ENCODE data around the gene DLG2. TPM values are rescaled to one million over a fixed set of nuclear protein-coding genes. Genes with fewer than 3 reads are reported as not detected.

DLG2 gene
- total and polyA plus RNA-seq, 3 experiments from 2014 or later = 0.81 to 1.5 (median 1.3) TPM

- no peak overlapping the region for H3K4me3 Mint-ChIP-seq
- H3K4me3 ChIP-seq (ENCODE audit: low read length) = no peak overlapping the region
- H3K27me3 ChIP-seq (ENCODE audit: insufficient read depth, low read length, poor library complexity, severe bottlenecking) = no peaks in the 10 kb centered on the region
- no peaks in the 10 kb centered on the region for H3K36me3 Mint-ChIP-seq
- no peak overlapping the region for H3K27ac ChIP-seq (ENCODE audit: low read depth, low read length)
- ChIA-PET CTCF (no interaction called here), POLR2A (no interaction called here)
- no peaks in the 10 kb centered on the region for H3K4me1 Mint-ChIP-seq
- no peaks in the 10 kb centered on the region for H3K9me3 ChIP-seq (ENCODE audit: low read length)
- H3K27ac Mint-ChIP-seq = no peak overlapping the region
- no peaks in the 10 kb centered on the region for H3K4me1 ChIP-seq (ENCODE audit: insufficient read depth, low read length)
- H3K36me3 ChIP-seq (ENCODE audit: insufficient read depth, low read length) = no peaks in the 10 kb centered on the region
- no peak for DNase-seq
- H3K9me3 Mint-ChIP-seq = peaks cover 0 to 2% (median 0%) of the 10 kb centered on the region in 5 donors
- H3K27me3 Mint-ChIP-seq = no peaks in the 10 kb centered on the region
Observed at GRCh38 chr11:83709434-83709833, 1917.7 kb downstream of the DLG2 start.

DNA sequence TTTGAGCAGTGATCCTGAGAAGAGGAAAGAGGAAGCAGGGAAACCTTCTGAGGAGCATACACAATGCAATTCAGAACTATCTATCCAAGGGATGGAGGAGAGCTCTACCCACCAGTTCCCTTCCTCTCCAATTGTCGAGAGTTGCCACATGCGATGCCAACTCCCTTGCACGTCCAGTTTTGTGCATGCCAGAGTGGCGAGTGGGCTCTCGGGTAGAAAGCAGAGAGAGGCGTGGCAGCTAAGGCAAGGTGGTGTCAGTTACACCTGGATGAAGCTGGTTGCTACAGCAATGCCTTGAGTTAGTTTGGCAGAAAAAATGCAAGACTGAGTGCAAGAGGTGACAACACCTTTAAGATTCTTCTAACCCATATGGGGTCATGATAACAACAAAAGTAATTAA, 1920.6 kb downstream of the DLG2 start:
- ChIA-PET CTCF (no interaction called here), POLR2A (no interaction called here)
- Mint-ChIP-seq H3K9me3 (peaks cover 0 to 2% (median 0%) of the 10 kb centered on the region in 5 donors), H3K27ac (no peak overlapping the region), H3K4me1 (no peaks in the 10 kb centered on the region), H3K4me3 (no peak overlapping the region), H3K27me3 (no peaks in the 10 kb centered on the region), H3K36me3 (no peaks in the 10 kb centered on the region)
- Histone ChIP-seq H3K9me3 (ENCODE audit: low read length) (no peaks in the 10 kb centered on the region), H3K36me3 (ENCODE audit: insufficient read depth, low read length) (no peaks in the 10 kb centered on the region), H3K4me1 (ENCODE audit: insufficient read depth, low read length) (no peaks in the 10 kb centered on the region), H3K27me3 (ENCODE audit: insufficient read depth, low read length, poor library complexity, severe bottlenecking) (no peaks in the 10 kb centered on the region), H3K4me3 (ENCODE audit: low read length) (no peak overlapping the region), H3K27ac (ENCODE audit: low read depth, low read length) (no peak overlapping the region)
- no peak for DNase-seq

GRCh38 chr11:83702796-83703195, 1924.3 kb downstream of the DLG2 start:
- Histone ChIP-seq H3K36me3 (ENCODE audit: insufficient read depth, low read length) (no peaks in the 10 kb centered on the region), H3K4me1 (ENCODE audit: insufficient read depth, low read length) (no peaks in the 10 kb centered on the region), H3K4me3 (ENCODE audit: low read length) (no peak overlapping the region), H3K9me3 (ENCODE audit: low read length) (no peaks in the 10 kb centered on the region), H3K27ac (ENCODE audit: low read depth, low read length) (no peak overlapping the region), H3K27me3 (ENCODE audit: insufficient read depth, low read length, poor library complexity, severe bottlenecking) (no peaks in the 10 kb centered on the region)
- Mint-ChIP-seq H3K9me3 (peaks cover 0 to 7% (median 0%) of the 10 kb centered on the region in 5 donors), H3K4me1 (no peaks in the 10 kb centered on the region), H3K27ac (no peak overlapping the region), H3K27me3 (no peaks in the 10 kb centered on the region), H3K36me3 (no peaks in the 10 kb centered on the region), H3K4me3 (no peak overlapping the region)
- ChIA-PET POLR2A (no interaction called here), CTCF (no interaction called here)
- DNase-seq = no peak

- Histone ChIP-seq H3K36me3 (ENCODE audit: insufficient read depth, low read length) (no peaks in the 10 kb centered on the region), H3K27ac (ENCODE audit: low read depth, low read length) (no peak overlapping the region), H3K27me3 (ENCODE audit: insufficient read depth, low read length, poor library complexity, severe bottlenecking) (no peaks in the 10 kb centered on the region), H3K4me1 (ENCODE audit: insufficient read depth, low read length) (no peaks in the 10 kb centered on the region), H3K4me3 (ENCODE audit: low read length) (no peak overlapping the region), H3K9me3 (ENCODE audit: low read length) (no peaks in the 10 kb centered on the region)
- Mint-ChIP-seq H3K27me3 (no peaks in the 10 kb centered on the region), H3K4me1 (no peaks in the 10 kb centered on the region), H3K27ac (no peak overlapping the region), H3K36me3 (no peaks in the 10 kb centered on the region), H3K9me3 (peaks cover 0 to 5% (median 0%) of the 10 kb centered on the region in 5 donors), H3K4me3 (no peak overlapping the region)
- ChIA-PET POLR2A (no interaction called here), CTCF (no interaction called here)
- no peak for DNase-seq
Observed at GRCh38 chr11:83697518-83697917, 1929.6 kb downstream of the DLG2 start.

DNA sequence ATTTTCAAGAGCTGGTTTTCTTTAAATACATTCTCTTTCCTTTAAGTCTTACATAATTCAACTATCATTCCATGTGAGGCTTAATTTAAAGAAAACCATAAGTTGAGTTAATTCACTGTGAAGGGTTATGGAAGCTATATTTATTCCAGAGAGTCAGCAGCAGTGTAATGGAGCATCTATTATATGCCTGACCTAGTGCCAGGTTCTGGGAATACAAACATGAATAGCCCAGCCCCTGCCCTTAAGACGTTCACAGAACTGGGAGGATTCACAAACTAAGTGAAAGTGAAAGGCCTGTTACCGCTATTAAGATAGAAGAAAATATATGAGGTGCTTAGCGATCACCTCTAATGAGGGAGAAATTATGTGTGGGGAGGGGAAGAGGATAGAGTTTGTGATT, 1932.1 kb downstream of the DLG2 start:
- Mint-ChIP-seq H3K27me3 (no peaks in the 10 kb centered on the region), H3K4me3 (no peak overlapping the region), H3K27ac (no peak overlapping the region), H3K36me3 (no peaks in the 10 kb centered on the region), H3K9me3 (peaks cover 0 to under 1% (median 0%) of the 10 kb centered on the region in 5 donors), H3K4me1 (no peaks in the 10 kb centered on the region)
- ChIA-PET POLR2A (no interaction called here), CTCF (no interaction called here)
- no peak for DNase-seq
- Histone ChIP-seq H3K36me3 (ENCODE audit: insufficient read depth, low read length) (no peaks in the 10 kb centered on the region), H3K9me3 (ENCODE audit: low read length) (no peaks in the 10 kb centered on the region), H3K4me3 (ENCODE audit: low read length) (no peak overlapping the region), H3K4me1 (ENCODE audit: insufficient read depth, low read length) (no peaks in the 10 kb centered on the region), H3K27me3 (ENCODE audit: insufficient read depth, low read length, poor library complexity, severe bottlenecking) (no peaks in the 10 kb centered on the region), H3K27ac (ENCODE audit: low read depth, low read length) (no peak overlapping the region)

DNA sequence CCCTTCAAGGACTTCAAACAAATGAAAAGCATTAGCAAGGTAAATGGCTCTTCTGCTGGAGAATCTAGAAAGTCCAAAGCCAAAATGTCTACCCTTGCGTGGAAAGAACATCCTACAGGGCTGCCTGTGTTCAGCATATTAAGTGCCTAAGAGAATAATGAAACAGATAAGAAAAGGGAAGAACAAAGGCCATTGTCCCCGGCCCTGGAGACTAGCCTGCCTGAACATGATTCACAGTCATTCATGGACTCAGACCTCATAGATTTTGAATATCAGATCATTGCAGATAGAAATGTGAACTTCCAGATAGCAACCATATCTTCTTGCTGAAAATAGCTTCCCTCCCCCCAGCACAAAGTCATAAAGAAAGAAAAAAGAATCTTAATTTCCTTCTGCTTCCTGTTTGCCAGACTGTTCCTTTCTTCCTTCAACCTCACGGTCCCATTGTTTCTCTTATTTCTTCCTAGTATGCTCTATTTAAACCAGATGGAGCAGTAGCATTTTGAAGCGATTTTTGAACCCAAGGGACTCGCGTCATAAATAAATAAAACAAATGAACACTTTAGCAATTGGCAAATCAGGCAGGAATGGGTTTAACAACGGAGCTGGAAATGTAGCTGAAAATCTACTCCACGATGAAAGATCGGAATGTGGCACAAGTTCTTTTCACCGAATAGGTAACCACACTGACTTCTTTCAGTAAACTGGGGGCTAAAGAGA, 1932.8 kb downstream of the DLG2 start:
- Mint-ChIP-seq H3K4me1 (no peaks in the 10 kb centered on the region), H3K4me3 (no peak overlapping the region), H3K36me3 (no peaks in the 10 kb centered on the region), H3K27me3 (no peaks in the 10 kb centered on the region), H3K9me3 (no peaks in the 10 kb centered on the region), H3K27ac (no peak overlapping the region)
- no peaks in the 10 kb centered on the region for H3K27me3 ChIP-seq (ENCODE audit: insufficient read depth, low read length, poor library complexity, severe bottlenecking)
- H3K4me1 ChIP-seq (ENCODE audit: insufficient read depth, low read length) = no peaks in the 10 kb centered on the region
- DNase-seq = no peak
- no peaks in the 10 kb centered on the region for H3K9me3 ChIP-seq (ENCODE audit: low read length)
- ChIA-PET POLR2A (no interaction called here), CTCF (no interaction called here)
- no peak overlapping the region for H3K27ac ChIP-seq (ENCODE audit: low read depth, low read length)
- H3K4me3 ChIP-seq (ENCODE audit: low read length) = no peak overlapping the region
- no peaks in the 10 kb centered on the region for H3K36me3 ChIP-seq (ENCODE audit: insufficient read depth, low read length)

GRCh38 chr11:83693306-83693992, 1933.7 kb downstream of the DLG2 start:
- no peak overlapping the region for H3K27ac Mint-ChIP-seq
- ChIA-PET POLR2A (no interaction called here), CTCF (no interaction called here)
- Histone ChIP-seq H3K9me3 (ENCODE audit: low read length) (no peaks in the 10 kb centered on the region), H3K4me1 (ENCODE audit: insufficient read depth, low read length) (no peaks in the 10 kb centered on the region), H3K4me3 (ENCODE audit: low read length) (no peak overlapping the region), H3K27me3 (ENCODE audit: insufficient read depth, low read length, poor library complexity, severe bottlenecking) (no peaks in the 10 kb centered on the region), H3K27ac (ENCODE audit: low read depth, low read length) (no peak overlapping the region), H3K36me3 (ENCODE audit: insufficient read depth, low read length) (no peaks in the 10 kb centered on the region)
- H3K4me1 Mint-ChIP-seq = no peaks in the 10 kb centered on the region
- H3K4me3 Mint-ChIP-seq = no peak overlapping the region
- no peak for DNase-seq
- no peaks in the 10 kb centered on the region for H3K9me3 Mint-ChIP-seq
- no peaks in the 10 kb centered on the region for H3K27me3 Mint-ChIP-seq
- no peaks in the 10 kb centered on the region for H3K36me3 Mint-ChIP-seq

GRCh38 chr11:83692675-83693074, 1934.5 kb downstream of the DLG2 start:
- Histone ChIP-seq H3K27me3 (ENCODE audit: insufficient read depth, low read length, poor library complexity, severe bottlenecking) (no peaks in the 10 kb centered on the region), H3K27ac (ENCODE audit: low read depth, low read length) (no peak overlapping the region), H3K9me3 (ENCODE audit: low read length) (no peaks in the 10 kb centered on the region), H3K36me3 (ENCODE audit: insufficient read depth, low read length) (no peaks in the 10 kb centered on the region), H3K4me1 (ENCODE audit: insufficient read depth, low read length) (no peaks in the 10 kb centered on the region), H3K4me3 (ENCODE audit: low read length) (no peak overlapping the region)
- CTCF ChIA-PET = no interaction called here
- no peak for DNase-seq
- Mint-ChIP-seq H3K27ac (no peak overlapping the region), H3K36me3 (no peaks in the 10 kb centered on the region), H3K4me3 (no peak overlapping the region), H3K9me3 (peaks cover 0 to under 1% (median 0%) of the 10 kb centered on the region in 5 donors), H3K4me1 (no peaks in the 10 kb centered on the region), H3K27me3 (peaks cover 0 to 3% of the 10 kb centered on the region in 2 donors)
- POLR2A ChIA-PET = no interaction called here
